Measurements from ENCODE around the gene SNX5. TPM values are rescaled to one million over a fixed set of nuclear protein-coding genes. Genes with fewer than 3 reads are reported as not detected.
A peak's percentile ranks its signal among the peaks of the same experiment; 100 is the strongest.

Gene SNX5
- 76.3 TPM for polyA plus RNA-seq (2013, experiment 1 of 2)
- polyA plus RNA-seq (2013, experiment 2 of 2), result 76.9 TPM

DNA sequence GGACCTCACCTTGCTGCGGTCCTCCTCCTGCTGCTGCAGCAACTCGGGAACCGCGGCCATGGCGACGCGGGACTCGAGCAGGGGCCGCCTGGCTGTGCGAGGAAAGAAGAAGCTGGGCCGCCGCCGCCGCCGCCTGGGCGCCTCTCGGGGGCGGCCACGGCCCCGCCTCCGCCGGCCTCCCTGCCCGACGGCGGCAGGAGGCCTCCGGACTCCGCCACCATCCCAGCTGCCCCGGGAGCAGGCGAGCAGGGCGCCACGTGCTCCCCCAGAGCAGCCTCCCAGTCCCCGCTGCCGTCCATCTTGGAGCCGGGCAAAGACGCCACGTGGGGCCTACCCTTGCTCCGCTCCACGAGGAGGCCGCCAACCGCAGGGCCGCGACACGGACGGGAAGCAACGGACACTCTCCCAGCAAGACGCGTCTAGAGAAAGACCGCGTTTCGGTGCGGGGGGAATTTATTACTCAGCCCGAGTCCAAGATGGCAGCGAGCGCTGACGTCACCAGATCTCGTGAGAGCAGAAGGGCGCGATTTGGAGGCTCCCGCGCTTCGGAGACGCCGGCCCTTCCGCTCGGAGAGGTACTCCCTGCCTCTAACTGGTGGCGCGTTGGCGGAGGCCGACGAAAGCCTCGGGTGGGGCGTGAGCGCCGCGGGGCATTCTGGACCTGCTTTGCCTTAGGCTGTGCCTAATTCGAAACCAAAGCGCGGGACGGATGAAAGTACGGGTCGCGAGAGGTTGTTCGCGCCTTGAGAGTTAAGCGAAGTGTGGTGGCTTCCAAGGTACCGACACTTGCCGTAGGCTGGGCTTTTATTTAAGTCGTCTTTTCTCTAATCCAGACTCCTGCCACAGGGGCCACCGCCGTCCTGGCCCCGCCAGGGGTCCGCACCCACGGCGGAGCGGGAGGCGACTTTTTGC is at the start of gene SNX5, which contains the start of gene MGME1:
Gene SNX5 (minus strand): TSS at position 429 of the 912 bp plus-strand sequence. CDS start 369 bp downstream, at position 60.
Gene MGME1 (plus strand): TSS at position 653 of the 912 bp plus-strand sequence. CDS start 842 bp downstream, outside the sequence.
- Histone ChIP-seq H3K27ac (ENCODE audit: low read length, poor library complexity, severe bottlenecking) (peak within 1 kb of the TSS; percentile 100), H2BK15ac (ENCODE audit: low read depth, poor library complexity, severe bottlenecking) (peak within 1 kb of the TSS; percentile 93), H3K14ac (ENCODE audit: low read length in 2 of 2) (peak within 1 kb of the TSS; percentile 5 to 94), H3K79me1 (replicated peaks; ENCODE audit: low read length, poor library complexity, severe bottlenecking) (peaks cover 2% of the 10 kb centered on the region), H3K9ac (ENCODE audit: low read length) (peak within 1 kb of the TSS; percentile 99), H4K8ac (ENCODE audit: low read length) (peak within 1 kb of the TSS; percentile 100), H4K91ac (ENCODE audit: low read length) (peak within 1 kb of the TSS; percentile 100), H2BK5ac (ENCODE audit: low read depth, low read length, poor library complexity, severe bottlenecking) (peak within 1 kb of the TSS; percentile 97), H3K9me3 (ENCODE audit: control insufficient read depth, low read length) (no peaks in the 10 kb centered on the region), H3K18ac (ENCODE audit: low read depth in 1 of 2, low read length in 2 of 2) (peak within 1 kb of the TSS; percentile 93 to 100), H3K4me2 (ENCODE audit: low read length, poor library complexity, severe bottlenecking) (peak within 1 kb of the TSS; percentile 97), H3K36me3 (ENCODE audit: control insufficient read depth in 1 of 2, insufficient read depth in 2 of 2, low read depth in 1 of 2, low read length in 2 of 2) (peaks cover 0 to 3% of the 10 kb centered on the region in 2 experiments), H2AFZ (ENCODE audit: low read depth, low read length) (peak within 1 kb of the TSS; percentile 54), H2AK5ac (ENCODE audit: low read length, severe bottlenecking) (peak within 1 kb of the TSS; percentile 59), H2BK12ac (ENCODE audit: low read length in 2 of 2) (peak within 1 kb of the TSS in 1 of 2 experiments; percentile 78), H3K4ac (ENCODE audit: low read depth in 1 of 2, low read length in 2 of 2) (peak within 1 kb of the TSS; percentile 94 to 99), H3K27me3 (ENCODE audit: control insufficient read depth in 1 of 2, insufficient read depth in 1 of 2, low read length in 2 of 2) (no peaks in the 10 kb centered on the region), H3K4me1 (ENCODE audit: control insufficient read depth, insufficient read depth, low read depth, low read length) (peaks cover 7% of the 10 kb centered on the region), H2BK120ac (ENCODE audit: low read depth, low read length) (peak within 1 kb of the TSS; percentile 98), H3K4me3 (ENCODE audit: insufficient read depth in 1 of 2, low read depth in 1 of 2, low read length in 2 of 2) (peak within 1 kb of the TSS; percentile 71 to 98), H3K23ac (ENCODE audit: low read length in 2 of 2) (peak within 1 kb of the TSS in 1 of 2 experiments; percentile 97)
- under 1% methylated on average over 88 of the region's 96 CpGs for WGBS
- peak; percentile 100 for DNase-seq

GRCh38 chr20:18018100-18018499 is 49.5 kb upstream of the SNX5 start:
- Histone ChIP-seq H2BK15ac (ENCODE audit: low read depth, poor library complexity, severe bottlenecking) (no peak overlapping the region), H3K4me3 (ENCODE audit: insufficient read depth in 1 of 2, low read depth in 1 of 2, low read length in 2 of 2) (no peak overlapping the region), H3K36me3 (ENCODE audit: control insufficient read depth in 1 of 2, insufficient read depth in 2 of 2, low read depth in 1 of 2, low read length in 2 of 2) (no peaks in the 10 kb centered on the region), H3K9ac (ENCODE audit: low read length) (no peak overlapping the region), H3K4me1 (ENCODE audit: control insufficient read depth, insufficient read depth, low read depth, low read length) (no peaks in the 10 kb centered on the region), H3K18ac (ENCODE audit: low read depth in 1 of 2, low read length in 2 of 2) (no peak overlapping the region), H3K14ac (ENCODE audit: low read length in 2 of 2) (no peak overlapping the region), H2BK12ac (ENCODE audit: low read length in 2 of 2) (no peak overlapping the region), H3K27ac (ENCODE audit: low read length, poor library complexity, severe bottlenecking) (no peak overlapping the region), H2BK120ac (ENCODE audit: low read depth, low read length) (no peak overlapping the region), H2AFZ (ENCODE audit: low read depth, low read length) (no peak overlapping the region), H2AK5ac (ENCODE audit: low read length, severe bottlenecking) (no peak overlapping the region), H3K27me3 (ENCODE audit: control insufficient read depth in 1 of 2, insufficient read depth in 1 of 2, low read length in 2 of 2) (peaks cover 18 to 37% of the 10 kb centered on the region in 2 experiments), H3K4me2 (ENCODE audit: low read length, poor library complexity, severe bottlenecking) (no peak overlapping the region), H3K9me3 (ENCODE audit: control insufficient read depth, low read length) (no peaks in the 10 kb centered on the region), H3K4ac (ENCODE audit: low read depth in 1 of 2, low read length in 2 of 2) (no peak overlapping the region), H4K91ac (ENCODE audit: low read length) (no peak overlapping the region), H3K79me1 (replicated peaks; ENCODE audit: low read length, poor library complexity, severe bottlenecking) (no peaks in the 10 kb centered on the region), H4K8ac (ENCODE audit: low read length) (no peak overlapping the region), H3K23ac (ENCODE audit: low read length in 2 of 2) (no peak overlapping the region), H2BK5ac (ENCODE audit: low read depth, low read length, poor library complexity, severe bottlenecking) (no peak overlapping the region)
- 76% methylated on average over 10 of the region's 10 CpGs for WGBS
- DNase-seq, result no peak

DNA sequence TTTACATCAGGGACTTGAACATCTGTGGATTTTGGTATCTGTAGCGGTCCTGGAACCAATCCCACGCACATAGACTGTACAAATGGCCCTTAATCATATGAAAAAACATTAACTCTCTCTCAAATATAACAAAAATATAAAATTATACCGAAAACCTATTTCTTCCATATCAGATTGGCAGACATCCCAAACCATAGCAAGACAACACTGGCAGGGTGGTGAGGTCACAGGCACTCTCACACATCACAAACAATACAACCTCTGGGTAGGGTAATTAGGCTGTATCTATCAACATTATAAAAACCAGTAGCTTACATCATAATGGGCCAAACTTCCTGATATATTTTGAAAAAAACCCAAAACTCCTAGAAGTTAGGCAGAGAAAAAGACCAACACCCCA is 48.2 kb upstream of the SNX5 start:
- Histone ChIP-seq H3K18ac (ENCODE audit: low read depth in 1 of 2, low read length in 2 of 2) (no peak overlapping the region), H3K4me1 (ENCODE audit: control insufficient read depth, insufficient read depth, low read depth, low read length) (no peaks in the 10 kb centered on the region), H3K36me3 (ENCODE audit: control insufficient read depth in 1 of 2, insufficient read depth in 2 of 2, low read depth in 1 of 2, low read length in 2 of 2) (no peaks in the 10 kb centered on the region), H3K14ac (ENCODE audit: low read length in 2 of 2) (no peak overlapping the region), H4K91ac (ENCODE audit: low read length) (no peak overlapping the region), H3K4me2 (ENCODE audit: low read length, poor library complexity, severe bottlenecking) (no peak overlapping the region), H2BK120ac (ENCODE audit: low read depth, low read length) (no peak overlapping the region), H2AFZ (ENCODE audit: low read depth, low read length) (no peak overlapping the region), H4K8ac (ENCODE audit: low read length) (no peak overlapping the region), H3K4me3 (ENCODE audit: insufficient read depth in 1 of 2, low read depth in 1 of 2, low read length in 2 of 2) (no peak overlapping the region), H3K27me3 (ENCODE audit: control insufficient read depth in 1 of 2, insufficient read depth in 1 of 2, low read length in 2 of 2) (peaks cover 18 to 36% of the 10 kb centered on the region in 2 experiments), H3K79me1 (replicated peaks; ENCODE audit: low read length, poor library complexity, severe bottlenecking) (no peaks in the 10 kb centered on the region), H2AK5ac (ENCODE audit: low read length, severe bottlenecking) (no peak overlapping the region), H2BK12ac (ENCODE audit: low read length in 2 of 2) (no peak overlapping the region), H3K9me3 (ENCODE audit: control insufficient read depth, low read length) (no peaks in the 10 kb centered on the region), H3K23ac (ENCODE audit: low read length in 2 of 2) (no peak overlapping the region), H3K27ac (ENCODE audit: low read length, poor library complexity, severe bottlenecking) (no peak overlapping the region), H3K4ac (ENCODE audit: low read depth in 1 of 2, low read length in 2 of 2) (no peak overlapping the region), H3K9ac (ENCODE audit: low read length) (no peak overlapping the region), H2BK15ac (ENCODE audit: low read depth, poor library complexity, severe bottlenecking) (no peak overlapping the region), H2BK5ac (ENCODE audit: low read depth, low read length, poor library complexity, severe bottlenecking) (no peak overlapping the region)
- no peak for DNase-seq
- 96% methylated on average over 3 of the region's 3 CpGs for WGBS

GRCh38 chr20:18014411-18014810 is 45.8 kb upstream of the SNX5 start:
- Histone ChIP-seq H3K27me3 (ENCODE audit: control insufficient read depth in 1 of 2, insufficient read depth in 1 of 2, low read length in 2 of 2) (peaks cover 12 to 25% of the 10 kb centered on the region in 2 experiments), H3K4me3 (ENCODE audit: insufficient read depth in 1 of 2, low read depth in 1 of 2, low read length in 2 of 2) (no peak overlapping the region), H3K9ac (ENCODE audit: low read length) (no peak overlapping the region), H3K27ac (ENCODE audit: low read length, poor library complexity, severe bottlenecking) (no peak overlapping the region), H2BK5ac (ENCODE audit: low read depth, low read length, poor library complexity, severe bottlenecking) (no peak overlapping the region), H4K91ac (ENCODE audit: low read length) (no peak overlapping the region), H3K14ac (ENCODE audit: low read length in 2 of 2) (no peak overlapping the region), H3K4me1 (ENCODE audit: control insufficient read depth, insufficient read depth, low read depth, low read length) (no peaks in the 10 kb centered on the region), H2BK12ac (ENCODE audit: low read length in 2 of 2) (no peak overlapping the region), H2BK15ac (ENCODE audit: low read depth, poor library complexity, severe bottlenecking) (no peak overlapping the region), H3K18ac (ENCODE audit: low read depth in 1 of 2, low read length in 2 of 2) (no peak overlapping the region), H4K8ac (ENCODE audit: low read length) (no peak overlapping the region), H3K4me2 (ENCODE audit: low read length, poor library complexity, severe bottlenecking) (no peak overlapping the region), H3K36me3 (ENCODE audit: control insufficient read depth in 1 of 2, insufficient read depth in 2 of 2, low read depth in 1 of 2, low read length in 2 of 2) (no peaks in the 10 kb centered on the region), H3K4ac (ENCODE audit: low read depth in 1 of 2, low read length in 2 of 2) (no peak overlapping the region), H2AK5ac (ENCODE audit: low read length, severe bottlenecking) (no peak overlapping the region), H2AFZ (ENCODE audit: low read depth, low read length) (no peak overlapping the region), H3K9me3 (ENCODE audit: control insufficient read depth, low read length) (no peaks in the 10 kb centered on the region), H2BK120ac (ENCODE audit: low read depth, low read length) (no peak overlapping the region), H3K23ac (ENCODE audit: low read length in 2 of 2) (no peak overlapping the region), H3K79me1 (replicated peaks; ENCODE audit: low read length, poor library complexity, severe bottlenecking) (no peaks in the 10 kb centered on the region)
- no peak for DNase-seq
- 94% methylated on average over 6 of the region's 6 CpGs for WGBS

Measured in mesenchymal stem cell (in vitro differentiated cells and primary cell).